ENCODE results near the gene ARHGAP8. TPM values are rescaled to one million over a fixed set of nuclear protein-coding genes. Genes with fewer than 3 reads are reported as not detected.

Gene ARHGAP8
- total RNA-seq, 1 donor from 2014 or later = 0.07 TPM

GRCh38 chr22:44906248-44906936 is 154.0 kb downstream of the ARHGAP8 start:
- DNase-seq (ENCODE audit: low read depth, low spot score) = no peak

GRCh38 chr22:44906999-44907644 is 154.7 kb downstream of the ARHGAP8 start:
- DNase-seq (ENCODE audit: low read depth, low spot score) = no peak

- no peak for DNase-seq (ENCODE audit: low read depth, low spot score)
These were observed 155.7 kb downstream of the ARHGAP8 start for GRCh38 chr22:44907765-44908737.

DNA sequence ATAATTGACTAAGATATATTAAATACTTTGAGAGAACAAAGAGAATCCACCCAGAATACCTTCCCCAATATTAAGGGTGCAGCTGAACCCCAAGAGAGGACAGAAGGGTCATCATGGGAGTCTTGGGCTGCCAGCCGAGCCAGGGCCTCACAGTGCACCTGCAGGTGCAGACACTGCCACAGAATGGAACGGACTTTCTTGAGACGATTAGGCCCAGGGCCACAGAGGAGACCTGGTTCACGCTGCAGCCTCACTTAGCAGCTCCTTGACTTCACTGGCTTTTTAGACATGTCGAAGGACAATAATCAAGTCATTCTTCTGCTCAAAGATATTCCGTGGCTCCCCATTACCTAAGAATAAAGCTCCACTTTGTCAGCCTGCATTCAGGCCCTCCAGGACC is 156.9 kb downstream of the ARHGAP8 start:
- DNase-seq (ENCODE audit: low read depth, low spot score) = no peak

Other genes with a start within 250 kb of the ARHGAP8 start
- gene PRR5, start 50.4 kb upstream of the ARHGAP8 start, total RNA-seq = 0.46 and 2.2 TPM in 2 replicates